MCF 10A (cell line): ENCODE measurements around the gene ALDH7A1. TPM values are rescaled to one million over a fixed set of nuclear protein-coding genes. Genes with fewer than 3 reads are reported as not detected.

Source experiments
- BruUV-seq: library from RNA; stranded (reverse); fragments of 400-500 nt; replicated peaks from 2 replicates; lab custom pipeline; 2021; lab: Mats Ljungman, UMichigan
- CTCF ChIA-PET: fragments of 300-600 bp; sonication (Branson Sonifier 250); formaldehyde crosslinking; extraction: SDS; loops from one replicate; lab custom pipeline; 2021; ENCODE audit warnings: antibody characterized with exemption, inconsistent platforms; lab: Yijun Ruan, JAX
- POLR2A ChIA-PET: fragments of 300-600, 350-650 bp; sonication (Branson Sonifier 250); formaldehyde crosslinking; extraction: SDS; loops from one replicate; lab custom pipeline; 2020; ENCODE audit warnings: antibody characterized with exemption, inconsistent platforms; lab: Yijun Ruan, JAX
- DNase-seq: peaks from one replicate; pipeline ENCODE4 v3.0.0-alpha.2; 2018; ENCODE audit not compliant: unreplicated experiment
- H3K27ac Mint-ChIP-seq: one replicate; pipeline ENCODE4 v1.8.0; 2022; ENCODE audit warnings: mild to moderate bottlenecking, low read depth, mixed read lengths; ENCODE audit not compliant: unreplicated experiment
- H3K27me3 Mint-ChIP-seq: one replicate; pipeline ENCODE4 v1.8.0; 2022; ENCODE audit warnings: mixed read lengths; ENCODE audit not compliant: insufficient read depth, unreplicated experiment
- H3K36me3 Mint-ChIP-seq: one replicate; pipeline ENCODE4 v1.8.0; 2022; ENCODE audit warnings: mild to moderate bottlenecking, moderate library complexity, mixed read lengths; ENCODE audit not compliant: insufficient read depth, unreplicated experiment
- H3K4me1 Mint-ChIP-seq: one replicate; pipeline ENCODE4 v1.8.0; 2022; ENCODE audit warnings: mixed read lengths; ENCODE audit not compliant: insufficient read depth, unreplicated experiment
- H3K4me3 Mint-ChIP-seq: one replicate; pipeline ENCODE4 v1.8.0; 2022; ENCODE audit warnings: mild to moderate bottlenecking, moderate library complexity, mixed read lengths; ENCODE audit not compliant: unreplicated experiment
- H3K9me3 Mint-ChIP-seq: one replicate; pipeline ENCODE4 v1.8.0; 2022; ENCODE audit warnings: mixed read lengths; ENCODE audit not compliant: unreplicated experiment
- intact Hi-C: fragments of 100-400 bp; cut with micrococcal nuclease; formaldehyde crosslinking; loops from 2 replicates; pipeline ENCODE4 v1.14.1; 2022
- total RNA-seq: library from RNA; stranded (reverse); gene quantifications from 2 replicates; pipeline ENCODE4 v1.2.3, GENCODE V29; 2022
- TF ChIP-seq, protein P1 (sequence below): fragments of 200-600 bp; IDR thresholded peaks from one replicate; pipeline ENCODE4 v1.8.0; 2022; ENCODE audit warnings: antibody characterized with exemption, mild to moderate bottlenecking; ENCODE audit not compliant: unreplicated experiment

ALDH7A1 gene
- total RNA-seq, 1 experiment from 2014 or later, result 89.1 TPM

DNA sequence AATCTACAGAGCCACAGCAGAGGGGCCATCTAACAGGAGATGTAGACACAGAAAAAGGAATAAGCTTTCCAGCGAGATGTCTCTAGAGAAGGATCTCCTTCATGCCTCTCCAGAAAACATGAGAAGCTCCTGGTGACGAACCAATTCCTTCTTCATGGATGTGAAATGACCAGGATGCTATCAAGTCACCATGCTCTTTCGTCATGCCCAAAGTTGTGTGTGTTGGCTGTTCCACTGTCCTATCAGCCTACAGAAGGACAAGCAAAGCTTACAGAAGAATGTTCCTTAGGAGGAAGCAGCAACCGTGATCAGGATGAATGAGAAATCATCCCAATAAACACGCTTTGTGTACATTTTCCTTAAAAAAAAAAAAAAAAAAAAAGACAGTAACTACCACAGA, 54.4 kb downstream of the ALDH7A1 start:
- no peaks in the 10 kb centered on the region for H3K9me3 Mint-ChIP-seq
- CTCF ChIA-PET, result interaction anchor here (0.6 to 14.6 kb wide), 16 partner anchors 9 to 964 kb away, joined by 3 to 318 read pairs (median 6); partner anchors contain the start of genes ALDH7A1 and GRAMD2B
- peaks cover 8% of the 10 kb centered on the region for H3K4me1 Mint-ChIP-seq
- H3K36me3 Mint-ChIP-seq, result peaks cover 25% of the 10 kb centered on the region
- no peak overlapping the region for H3K27ac Mint-ChIP-seq
- intact Hi-C loops, result no loop called here
- BruUV-seq, result no TSS peak
- H3K27me3 Mint-ChIP-seq, result no peaks in the 10 kb centered on the region
- POLR2A ChIA-PET, result interaction anchor here (0.8 to 3.2 kb wide), 9 partner anchors 54 to 202 kb away, joined by 3 to 21 read pairs (median 3); partner anchors contain the start of genes ALDH7A1 and GRAMD2B
- H3K4me3 Mint-ChIP-seq, result no peak overlapping the region
- DNase-seq, result no peak
- TF ChIP-seq, protein P1, sequence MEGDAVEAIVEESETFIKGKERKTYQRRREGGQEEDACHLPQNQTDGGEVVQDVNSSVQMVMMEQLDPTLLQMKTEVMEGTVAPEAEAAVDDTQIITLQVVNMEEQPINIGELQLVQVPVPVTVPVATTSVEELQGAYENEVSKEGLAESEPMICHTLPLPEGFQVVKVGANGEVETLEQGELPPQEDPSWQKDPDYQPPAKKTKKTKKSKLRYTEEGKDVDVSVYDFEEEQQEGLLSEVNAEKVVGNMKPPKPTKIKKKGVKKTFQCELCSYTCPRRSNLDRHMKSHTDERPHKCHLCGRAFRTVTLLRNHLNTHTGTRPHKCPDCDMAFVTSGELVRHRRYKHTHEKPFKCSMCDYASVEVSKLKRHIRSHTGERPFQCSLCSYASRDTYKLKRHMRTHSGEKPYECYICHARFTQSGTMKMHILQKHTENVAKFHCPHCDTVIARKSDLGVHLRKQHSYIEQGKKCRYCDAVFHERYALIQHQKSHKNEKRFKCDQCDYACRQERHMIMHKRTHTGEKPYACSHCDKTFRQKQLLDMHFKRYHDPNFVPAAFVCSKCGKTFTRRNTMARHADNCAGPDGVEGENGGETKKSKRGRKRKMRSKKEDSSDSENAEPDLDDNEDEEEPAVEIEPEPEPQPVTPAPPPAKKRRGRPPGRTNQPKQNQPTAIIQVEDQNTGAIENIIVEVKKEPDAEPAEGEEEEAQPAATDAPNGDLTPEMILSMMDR, result no peak

DNA sequence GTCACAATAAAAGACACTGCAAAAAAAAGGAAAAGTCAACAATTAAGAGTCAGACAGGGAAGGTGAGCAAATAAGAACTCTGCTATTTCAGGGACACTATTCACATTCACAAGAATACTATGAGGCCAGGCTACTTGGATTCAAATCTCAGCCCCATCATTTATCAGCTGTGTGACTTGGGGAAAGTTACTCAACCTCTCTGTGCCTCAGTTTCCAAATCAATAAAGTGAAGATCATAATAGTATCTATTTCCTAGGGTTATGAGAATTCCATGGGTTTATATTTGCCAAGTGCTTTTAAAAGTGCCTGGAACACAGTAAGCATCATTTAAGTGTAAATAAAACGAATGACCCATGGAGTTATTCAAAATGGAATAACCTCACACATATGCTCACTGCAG, 56.4 kb downstream of the ALDH7A1 start:
- no peak for DNase-seq
- no peaks in the 10 kb centered on the region for H3K9me3 Mint-ChIP-seq
- peaks cover 8% of the 10 kb centered on the region for H3K4me1 Mint-ChIP-seq
- CTCF ChIA-PET, result interaction anchor here (0.6 to 14.6 kb wide), 34 partner anchors 8 to 1525 kb away, joined by 3 to 318 read pairs (median 4); partner anchors contain the start of genes ALDH7A1 and GRAMD2B
- H3K4me3 Mint-ChIP-seq, result no peak overlapping the region
- intact Hi-C loops, result loop anchor here (10.0 kb wide), 2 partner anchors 304 to 1054 kb away; no protein-coding TSS in a partner anchor
- TF ChIP-seq, protein P1, result no peak
- POLR2A ChIA-PET, result interaction anchor here (0.5 to 3.2 kb wide), 14 partner anchors 22 to 205 kb away, joined by 3 to 21 read pairs (median 4); partner anchors contain the start of genes ALDH7A1 and GRAMD2B
- no TSS peak for BruUV-seq
- peaks cover 7% of the 10 kb centered on the region for H3K36me3 Mint-ChIP-seq
- H3K27ac Mint-ChIP-seq, result peak overlapping the region; percentile 25
- no peaks in the 10 kb centered on the region for H3K27me3 Mint-ChIP-seq

DNA sequence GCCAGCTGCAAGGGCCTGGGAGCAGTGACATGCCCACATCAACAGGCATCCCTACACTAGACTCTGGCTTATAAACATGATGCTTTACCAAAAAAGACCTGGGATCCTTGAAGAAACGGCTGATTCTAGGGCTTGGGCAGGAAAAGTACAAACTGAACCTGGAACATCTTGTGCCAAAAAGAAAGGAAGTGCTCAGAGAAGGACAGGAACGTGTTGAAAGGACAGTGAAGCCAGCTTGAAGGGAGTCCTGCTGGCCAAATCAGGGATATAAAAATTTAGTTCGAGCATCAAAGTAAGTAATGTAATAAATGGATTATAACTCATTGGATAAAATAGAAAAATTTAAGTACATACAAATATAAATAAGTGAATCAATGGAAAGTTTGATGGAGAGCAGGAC, 58.1 kb downstream of the ALDH7A1 start:
- intact Hi-C loops, result loop anchor here (10.0 kb wide), 2 partner anchors 302 to 1052 kb away; no protein-coding TSS in a partner anchor
- H3K9me3 Mint-ChIP-seq, result no peaks in the 10 kb centered on the region
- H3K27ac Mint-ChIP-seq, result no peak overlapping the region
- peaks cover 8% of the 10 kb centered on the region for H3K4me1 Mint-ChIP-seq
- no peak overlapping the region for H3K4me3 Mint-ChIP-seq
- BruUV-seq, result no TSS peak
- TF ChIP-seq, protein P1, result no peak
- no peaks in the 10 kb centered on the region for H3K27me3 Mint-ChIP-seq
- H3K36me3 Mint-ChIP-seq, result no peaks in the 10 kb centered on the region
- CTCF ChIA-PET, result interaction anchor here (0.7 to 14.6 kb wide), 3 partner anchors 37 to 183 kb away, joined by 3 to 318 read pairs (median 5); no protein-coding TSS in a partner anchor
- POLR2A ChIA-PET, result no interaction called here
- DNase-seq, result no peak

DNA sequence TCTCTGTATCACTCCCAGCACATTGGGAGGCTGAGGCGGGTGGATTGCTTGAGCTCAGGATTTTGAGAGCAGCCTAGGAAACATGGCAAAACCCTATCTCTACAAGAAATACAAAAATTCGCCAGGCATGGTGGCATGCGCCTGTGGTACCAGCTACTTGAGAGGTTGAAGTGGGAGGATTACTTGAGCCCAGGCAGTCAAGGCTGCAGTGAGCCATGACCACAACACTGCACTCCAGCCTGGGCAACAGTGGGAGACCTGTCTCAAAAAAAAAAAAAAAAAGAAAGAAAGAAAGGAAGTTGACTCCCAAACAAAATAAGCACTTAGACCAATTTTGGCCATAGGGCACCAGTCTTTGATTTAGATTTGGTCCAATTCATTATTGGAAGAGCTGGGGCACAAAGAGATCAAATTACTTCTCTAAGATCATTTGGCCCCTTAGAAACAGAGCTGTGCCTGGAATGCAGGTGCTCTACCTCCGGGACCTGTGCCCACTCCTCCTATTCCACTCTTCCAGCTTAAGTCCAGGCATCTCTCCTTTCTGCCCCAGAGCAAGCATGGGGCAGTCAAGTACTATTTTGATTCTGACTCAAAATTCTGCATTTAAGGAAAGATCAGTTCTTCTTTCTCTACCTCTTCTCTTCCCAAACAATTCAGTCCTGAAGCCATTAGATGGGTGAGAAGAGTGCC, 59.0 kb downstream of the ALDH7A1 start:
- no peaks in the 10 kb centered on the region for H3K9me3 Mint-ChIP-seq
- POLR2A ChIA-PET, result no interaction called here
- H3K4me3 Mint-ChIP-seq, result no peak overlapping the region
- TF ChIP-seq, protein P1, result no peak
- DNase-seq, result no peak
- CTCF ChIA-PET, result interaction anchor here (0.6 to 14.6 kb wide), 8 partner anchors 34 to 197 kb away, joined by 3 to 318 read pairs (median 4); partner anchors contain the start of gene ALDH7A1
- H3K4me1 Mint-ChIP-seq, result peaks cover 8% of the 10 kb centered on the region
- H3K36me3 Mint-ChIP-seq, result no peaks in the 10 kb centered on the region
- no peak overlapping the region for H3K27ac Mint-ChIP-seq
- no TSS peak for BruUV-seq
- intact Hi-C loops, result loop anchor here (10.0 kb wide), 2 partner anchors 301 to 1051 kb away; no protein-coding TSS in a partner anchor
- H3K27me3 Mint-ChIP-seq, result no peaks in the 10 kb centered on the region
